SK-N-SH (cell line): ENCODE results near the gene ZDHHC18. TPM values are rescaled to one million over a fixed set of nuclear protein-coding genes. Genes with fewer than 3 reads are reported as not detected.

ENCODE experiments used
- CTCF ChIA-PET: fragments of 300-600, 350-600 bp; formaldehyde crosslinking; extraction: SDS; loops from one replicate; lab custom pipeline; 2021; lab: Yijun Ruan, JAX
- POLR2A ChIA-PET: fragments of 350-600 bp; sonication (Branson Sonifier 250); formaldehyde crosslinking; extraction: SDS; loops from one replicate; lab custom pipeline; 2020; ENCODE audit warnings: antibody characterized with exemption, inconsistent platforms; lab: Yijun Ruan, JAX
- DNase-seq: peaks from one replicate; pipeline ENCODE4 v3.0.0; 2012
- H2AFZ ChIP-seq: fragments of 200-600 bp; sonication (generic); 2 replicates; pipeline ENCODE4 v1.8.1; 2016; ENCODE audit warnings: antibody characterized with exemption, mild to moderate bottlenecking, low read depth
- H3F3A ChIP-seq: fragments of 200-600 bp; sonication (generic); replicated peaks from 2 replicates; pipeline ENCODE3; 2016; ENCODE audit warnings: antibody characterized with exemption, mild to moderate bottlenecking; ENCODE audit not compliant: insufficient read depth
- H3K27ac ChIP-seq, 2 experiments: fragments of 200-500 bp in 1 of 2; fragments of 200-600 bp in 1 of 2; sonication (Bioruptor generic) in 1 of 2; sonication (generic), shearing (Covaris generic) in 1 of 2; 2 replicates each; pipeline versions ENCODE4 v1.5.1 to v1.6.1; 2014 to 2016; ENCODE audit warnings: low read depth in 2 of 2, inconsistent platforms in 1 of 2, low read length in 1 of 2, mild to moderate bottlenecking in 1 of 2, mixed read lengths in 1 of 2
- H3K27me3 ChIP-seq: fragments of 200-600 bp; sonication (generic), shearing (Covaris generic); 2 replicates; pipeline ENCODE4 v1.6.1; 2016; ENCODE audit warnings: mixed run types; ENCODE audit not compliant: insufficient read depth
- H3K36me3 ChIP-seq, 2 experiments: fragments of 200-500 bp in 1 of 2; fragments of 200-600 bp in 1 of 2; sonication (Bioruptor generic) in 1 of 2; sonication (generic) in 1 of 2; replicated peaks in 1 of 2; 2 replicates each; pipeline versions ENCODE3 to v1.5.1; 2014 to 2016; ENCODE audit warnings: low read length in 1 of 2, mild to moderate bottlenecking in 1 of 2; ENCODE audit not compliant: insufficient read depth in 2 of 2, control insufficient read depth in 1 of 2
- H3K4me1 ChIP-seq, 2 experiments: fragments of 200-500 bp in 1 of 2; fragments of 200-600 bp in 1 of 2; sonication (Bioruptor generic) in 1 of 2; sonication (generic), shearing (Covaris generic) in 1 of 2; 2 replicates each; pipeline versions ENCODE4 v1.5.1 to v1.6.1; 2014 to 2016; ENCODE audit warnings: low read depth in 1 of 2, low read length in 1 of 2, mixed run types in 1 of 2; ENCODE audit not compliant: insufficient read depth in 2 of 2, control insufficient read depth in 1 of 2
- H3K4me2 ChIP-seq: fragments of 200-600 bp; sonication (generic), shearing (Covaris generic); 2 replicates; pipeline ENCODE4 v1.6.1; 2017; ENCODE audit warnings: mixed run types
- H3K4me3 ChIP-seq, 2 experiments: fragments of 200-500 bp in 1 of 2; fragments of 200-600 bp in 1 of 2; sonication (Bioruptor generic) in 1 of 2; sonication (generic), shearing (Covaris generic) in 1 of 2; 2 replicates each; pipeline versions ENCODE4 v1.5.1 to v1.8.1; 2014 to 2016; ENCODE audit warnings: low read depth in 2 of 2, inconsistent platforms in 1 of 2, low read length in 1 of 2, mild to moderate bottlenecking in 1 of 2, mixed read lengths in 1 of 2, moderate library complexity in 1 of 2
- H3K79me2 ChIP-seq: fragments of 200-600 bp; sonication (generic); 2 replicates; pipeline ENCODE4 v1.8.1; 2017; ENCODE audit warnings: mild to moderate bottlenecking; ENCODE audit not compliant: insufficient read depth
- H3K9ac ChIP-seq: fragments of 200-600 bp; sonication (generic); 2 replicates; pipeline ENCODE4 v1.6.1; 2017; ENCODE audit warnings: mixed run types
- H3K9me2 ChIP-seq: fragments of 200-600 bp; sonication (generic); 2 replicates; pipeline ENCODE4 v1.6.1; 2017; ENCODE audit warnings: mixed run types
- H3K9me3 ChIP-seq: fragments of 200-600 bp; sonication (generic); 2 replicates; pipeline ENCODE4 v1.6.1; 2017; ENCODE audit warnings: mixed run types, mild to moderate bottlenecking, moderate library complexity
- H4K20me1 ChIP-seq: fragments of 200-600 bp; sonication (generic); 2 replicates; pipeline ENCODE4 v1.6.1; 2017; ENCODE audit warnings: mild to moderate bottlenecking, mixed run types; ENCODE audit not compliant: insufficient read depth
- ELF1 ChIP-seq: IDR thresholded peaks from 2 replicates; pipeline ENCODE4 v1.4.0; 2012
- FOSL2 ChIP-seq: IDR thresholded peaks from 2 replicates; pipeline ENCODE4 v1.4.0; 2012; ENCODE audit warnings: low read depth, mild to moderate bottlenecking, moderate library complexity, borderline replicate concordance
- GABPA ChIP-seq: IDR thresholded peaks from 2 replicates; pipeline ENCODE4 v1.4.0; 2012; ENCODE audit warnings: low read depth, mild to moderate bottlenecking
- MAX ChIP-seq: IDR thresholded peaks from 2 replicates; pipeline ENCODE4 v1.4.0; 2012; ENCODE audit warnings: low read depth
- MEF2A ChIP-seq: IDR thresholded peaks from 2 replicates; pipeline ENCODE4 v1.4.0; 2012; ENCODE audit warnings: low read depth, borderline replicate concordance
- NFIC ChIP-seq: IDR thresholded peaks from 2 replicates; pipeline ENCODE4 v1.4.0; 2012; ENCODE audit warnings: borderline replicate concordance
- SMC3 ChIP-seq: IDR thresholded peaks from 2 replicates; pipeline ENCODE4 v1.6.1; 2012; ENCODE audit warnings: low read depth, low read length, improper control_type of control experiment
- TEAD4 ChIP-seq: IDR thresholded peaks from 2 replicates; pipeline ENCODE4 v1.4.0; 2012; ENCODE audit warnings: mild to moderate bottlenecking, borderline replicate concordance; ENCODE audit not compliant: insufficient read depth
- WGBS: methylation state at CpG from one replicate; pipeline ENCODE4 v1.1.6; 2017; ENCODE audit warnings: low lambda C conversion rate; 5-methylcytosine and 5-hydroxymethylcytosine counted together
- polyA plus RNA-seq, 3 experiments: library from polyadenylated mRNA; depleted of rRNA; stranded (reverse); fragments of >200 nt; gene quantifications; 2 replicates each; pipeline ENCODE4 v1.2.3, GENCODE V29; 2012

ZDHHC18 gene
- polyA plus RNA-seq, 1 of the 3 experiments (the other 2 are of a cell fraction) = 33.0 TPM

GRCh38 chr1:26783646-26784022, 42.9 kb upstream of the ZDHHC18 start:
- TF ChIP-seq TEAD4 (no peak), NFIC (no peak), MEF2A (no peak)
- H3F3A ChIP-seq = peaks cover 34% of the 10 kb centered on the region
- ChIA-PET POLR2A (interaction anchor here (0.5 to 1.4 kb wide), 2 partner anchors 26 to 82 kb away, joined by 3 to 4 read pairs; no protein-coding TSS in a partner anchor), CTCF (interaction anchor here (1.4 kb wide), 1 partner anchor 12 kb away, joined by 4 read pairs; no protein-coding TSS in a partner anchor)
- no peak overlapping the region for H2AFZ ChIP-seq
- DNase-seq = no peak
- peaks cover 26 to 34% of the 10 kb centered on the region in 2 experiments for H3K4me1 ChIP-seq
- H3K36me3 ChIP-seq = peaks cover 25 to 53% of the 10 kb centered on the region in 2 experiments
- H3K27me3 ChIP-seq = no peaks in the 10 kb centered on the region
- no peak overlapping the region for H3K9ac ChIP-seq
- 0 out of 2 replicates have a peak overlapping the region, but pooled peaks have one; percentile 27 for H3K4me2 ChIP-seq
- no peak overlapping the region for H3K4me3 ChIP-seq
- H3K79me2 ChIP-seq = peaks cover 40% of the 10 kb centered on the region
- peak overlapping the region in 1 of 2 experiments; percentile 98; a peak in 3 of 4 replicates for H3K27ac ChIP-seq
- WGBS = 92% methylated on average over 5 of the region's 5 CpGs
- no peaks in the 10 kb centered on the region for H3K9me3 ChIP-seq
- H4K20me1 ChIP-seq = peaks cover 4% of the 10 kb centered on the region; the same call in 1 of the 2 replicates
- H3K9me2 ChIP-seq = no peaks in the 10 kb centered on the region

- H3K9me2 ChIP-seq = no peaks in the 10 kb centered on the region
- no peaks in the 10 kb centered on the region for H3K27me3 ChIP-seq
- peaks cover 34% of the 10 kb centered on the region for H3F3A ChIP-seq
- peaks cover 29 to 34% of the 10 kb centered on the region in 2 experiments for H3K4me1 ChIP-seq
- no peaks in the 10 kb centered on the region for H3K9me3 ChIP-seq
- H3K36me3 ChIP-seq = peaks cover 21 to 47% of the 10 kb centered on the region in 2 experiments
- peaks cover 4% of the 10 kb centered on the region; the same call in 1 of the 2 replicates for H4K20me1 ChIP-seq
- POLR2A ChIA-PET = interaction anchor here (0.5 to 1.4 kb wide), 3 partner anchors 26 to 82 kb away, joined by 3 to 4 read pairs (median 3); no protein-coding TSS in a partner anchor
- 96% methylated on average over 2 of the region's 2 CpGs for WGBS
- H2AFZ ChIP-seq = no peak overlapping the region
- no peak for DNase-seq
- 0 out of 2 replicates have a peak overlapping the region, but pooled peaks have one; percentile 27 for H3K4me2 ChIP-seq
- TF ChIP-seq SMC3 (no peak), ELF1 (no peak), NFIC (peak; percentile 14; the same call in 1 of the 2 replicates)
- CTCF ChIA-PET = interaction anchor here (0.6 to 2.4 kb wide), 4 partner anchors 12 to 181 kb away, joined by 3 to 24 read pairs (median 4); no protein-coding TSS in a partner anchor
- H3K4me3 ChIP-seq = no peak overlapping the region
- peaks cover 36% of the 10 kb centered on the region for H3K79me2 ChIP-seq
- H3K27ac ChIP-seq = peak overlapping the region; percentile 18 to 98; a peak in 3 of 4 replicates
- H3K9ac ChIP-seq = no peak overlapping the region
Measured at GRCh38 chr1:26784023-26784871, 42.2 kb upstream of the ZDHHC18 start.

- CTCF ChIA-PET = interaction anchor here (0.6 to 2.4 kb wide), 4 partner anchors 30 to 182 kb away, joined by 3 to 24 read pairs (median 4); no protein-coding TSS in a partner anchor
- no peak overlapping the region for H2AFZ ChIP-seq
- TF ChIP-seq FOSL2 (no peak), GABPA (no peak), MAX (no peak)
Measured at GRCh38 chr1:26784886-26785285, 41.6 kb upstream of the ZDHHC18 start.

More at GRCh38 chr1:26784886-26785285, 41.6 kb upstream of the ZDHHC18 start:
- H3K27ac ChIP-seq = peak overlapping the region; percentile 98 to 99; a peak in 3 of 4 replicates
- H3K4me1 ChIP-seq = peaks cover 29 to 34% of the 10 kb centered on the region in 2 experiments
- no peaks in the 10 kb centered on the region for H3K27me3 ChIP-seq
- peaks cover 30% of the 10 kb centered on the region for H3K79me2 ChIP-seq
- no peak overlapping the region for H3K4me2 ChIP-seq
- no peaks in the 10 kb centered on the region for H3K9me2 ChIP-seq
- no peak overlapping the region for H3K4me3 ChIP-seq
- DNase-seq = no peak
- H3F3A ChIP-seq = peaks cover 34% of the 10 kb centered on the region
- WGBS = 95% methylated on average over 1 of the region's 1 CpG
- H3K9ac ChIP-seq = no peak overlapping the region
- POLR2A ChIA-PET = interaction anchor here (0.5 to 0.7 kb wide), 2 partner anchors 48 to 285 kb away, joined by 3 to 8 read pairs; no protein-coding TSS in a partner anchor
- H3K36me3 ChIP-seq = peaks cover 21 to 41% of the 10 kb centered on the region in 2 experiments
- H4K20me1 ChIP-seq = peaks cover 4% of the 10 kb centered on the region; the same call in 1 of the 2 replicates
- H3K9me3 ChIP-seq = no peaks in the 10 kb centered on the region
